Bronchial epithelial cell (primary cell): Measurements from ENCODE around the gene LDLRAD3. TPM values are rescaled to one million over a fixed set of nuclear protein-coding genes. Genes with fewer than 3 reads are reported as not detected.

ENCODE experiments used
- DNase-seq: peaks from one replicate; pipeline ENCODE4 v3.0.0-alpha.2; 2010; ENCODE audit warnings: low read depth
- FAIRE-seq: peaks from 2 replicates; lab custom pipeline; 2011; peaks lifted over from hg19 to GRCh38; lab: Jason Lieb, UNC
- H3K27me3 ChIP-seq: 2 replicates; pipeline ENCODE4 v1.5.1; 2011; ENCODE audit warnings: low read length; ENCODE audit not compliant: control insufficient read depth, insufficient read depth
- H3K36me3 ChIP-seq: 2 replicates; pipeline ENCODE4 v1.5.1; 2011; ENCODE audit warnings: low read length; ENCODE audit not compliant: control insufficient read depth, insufficient read depth
- H3K4me3 ChIP-seq: 2 replicates; pipeline ENCODE4 v1.5.1; 2011; ENCODE audit warnings: mild to moderate bottlenecking, low read depth, low read length, control low read depth
- CTCF ChIP-seq: IDR thresholded peaks from 2 replicates; pipeline ENCODE4 v1.5.1; 2011; ENCODE audit warnings: mild to moderate bottlenecking, moderate library complexity, low read length, control low read depth, inconsistent platforms; ENCODE audit not compliant: insufficient read depth, severe bottlenecking
- total RNA-seq: library from RNA; depleted of rRNA; stranded (reverse); fragments of >200 nt; gene quantifications from 2 replicates; pipeline ENCODE4 v1.2.1, GENCODE V29; 2014

Gene LDLRAD3
- total RNA-seq, 1 donor from 2014 or later, result 4.7 TPM

- no peak for TF ChIP-seq CTCF
- H3K27me3 ChIP-seq, result no peaks in the 10 kb centered on the region
- no peak overlapping the region for H3K4me3 ChIP-seq
- FAIRE-seq (no peak), DNase-seq (no peak)
- H3K36me3 ChIP-seq, result no peaks in the 10 kb centered on the region
These were observed 248.8 kb downstream of the LDLRAD3 start for GRCh38 chr11:36192425-36193289.

- no peak for TF ChIP-seq CTCF
- no peak overlapping the region for H3K4me3 ChIP-seq
- no peak for FAIRE-seq
- no peaks in the 10 kb centered on the region for H3K36me3 ChIP-seq
- H3K27me3 ChIP-seq, result no peaks in the 10 kb centered on the region
- no peak for DNase-seq
These were observed 249.4 kb downstream of the LDLRAD3 start for GRCh38 chr11:36193290-36193619.

GRCh38 chr11:36193721-36194120 lies 249.9 kb downstream of the LDLRAD3 start:
- TF ChIP-seq CTCF, result no peak
- H3K27me3 ChIP-seq, result no peaks in the 10 kb centered on the region
- H3K4me3 ChIP-seq, result no peak overlapping the region
- no peak for DNase-seq
- no peak for FAIRE-seq
- no peaks in the 10 kb centered on the region for H3K36me3 ChIP-seq

GRCh38 chr11:36195496-36196354 lies 251.9 kb downstream of the LDLRAD3 start:
- TF ChIP-seq CTCF, result no peak
- Histone ChIP-seq H3K36me3 (no peaks in the 10 kb centered on the region), H3K4me3 (no peak overlapping the region), H3K27me3 (no peaks in the 10 kb centered on the region)
- FAIRE-seq (no peak), DNase-seq (no peak)

GRCh38 chr11:36196411-36196998 lies 252.6 kb downstream of the LDLRAD3 start:
- FAIRE-seq, result no peak

More at GRCh38 chr11:36196411-36196998, 252.6 kb downstream of the LDLRAD3 start:
- DNase-seq, result no peak
- no peaks in the 10 kb centered on the region for H3K27me3 ChIP-seq
- no peaks in the 10 kb centered on the region for H3K36me3 ChIP-seq
- no peak for TF ChIP-seq CTCF
- H3K4me3 ChIP-seq, result no peak overlapping the region
